Measurements from ENCODE around the gene FRS2.
A peak's percentile ranks its signal among the peaks of the same experiment; 100 is the strongest.
"Not testable (repeated sequence)": the region's sequence is repeated elsewhere in the genome, so short reads cannot be mapped to it uniquely, and the experiment has no call there.

The FRS2 gene, protein sequence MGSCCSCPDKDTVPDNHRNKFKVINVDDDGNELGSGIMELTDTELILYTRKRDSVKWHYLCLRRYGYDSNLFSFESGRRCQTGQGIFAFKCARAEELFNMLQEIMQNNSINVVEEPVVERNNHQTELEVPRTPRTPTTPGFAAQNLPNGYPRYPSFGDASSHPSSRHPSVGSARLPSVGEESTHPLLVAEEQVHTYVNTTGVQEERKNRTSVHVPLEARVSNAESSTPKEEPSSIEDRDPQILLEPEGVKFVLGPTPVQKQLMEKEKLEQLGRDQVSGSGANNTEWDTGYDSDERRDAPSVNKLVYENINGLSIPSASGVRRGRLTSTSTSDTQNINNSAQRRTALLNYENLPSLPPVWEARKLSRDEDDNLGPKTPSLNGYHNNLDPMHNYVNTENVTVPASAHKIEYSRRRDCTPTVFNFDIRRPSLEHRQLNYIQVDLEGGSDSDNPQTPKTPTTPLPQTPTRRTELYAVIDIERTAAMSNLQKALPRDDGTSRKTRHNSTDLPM

DNA sequence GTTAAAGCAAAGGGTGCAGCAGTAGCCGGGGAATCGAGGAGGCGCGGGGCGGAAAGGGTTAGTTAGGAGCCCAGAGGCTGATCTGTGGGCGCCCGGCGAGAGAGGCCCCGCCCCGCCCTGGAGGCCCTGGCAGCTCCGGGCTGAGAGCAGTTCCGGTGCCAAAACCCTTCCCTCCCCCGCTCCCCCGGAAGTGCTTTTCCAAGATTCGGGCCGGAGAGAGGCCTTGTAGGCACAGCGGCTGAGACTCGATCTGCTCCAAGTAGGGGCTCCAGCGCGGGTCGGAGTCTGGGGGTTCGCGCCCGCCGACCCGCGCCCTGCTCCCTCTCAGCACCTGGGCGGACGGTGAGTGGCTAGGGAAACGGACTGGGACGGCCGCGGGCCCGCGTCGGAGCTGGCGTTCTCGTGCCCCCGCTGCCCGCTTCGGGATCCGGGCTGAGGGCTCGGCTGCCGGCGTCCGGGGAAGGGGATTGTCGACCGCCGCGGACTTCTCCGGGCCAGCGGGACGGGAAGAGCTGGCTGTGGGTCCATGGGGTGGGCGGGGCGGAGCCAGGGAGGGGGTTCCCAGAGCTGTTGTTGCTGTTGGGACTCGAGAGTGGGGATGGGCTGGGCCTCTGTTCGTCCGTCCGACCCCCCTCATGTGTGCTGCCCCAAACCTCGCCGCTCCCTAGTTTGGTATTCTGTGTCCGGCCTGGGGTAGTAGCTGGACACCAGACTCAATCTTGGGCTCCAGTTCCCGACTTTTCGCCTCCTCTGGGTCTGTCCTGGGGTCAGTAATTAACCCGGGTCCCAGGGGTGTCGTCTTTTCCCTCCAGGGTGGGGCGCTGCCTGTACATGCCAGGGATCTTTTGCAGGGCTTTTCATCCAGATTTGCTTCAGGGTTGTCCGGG is at the start of gene FRS2:
Gene FRS2 (plus strand): TSS at position 200 of the 887 bp plus-strand sequence. CDS start 98,643 bp downstream, outside the sequence.
- peak; percentile 91 for DNase-seq

DNA sequence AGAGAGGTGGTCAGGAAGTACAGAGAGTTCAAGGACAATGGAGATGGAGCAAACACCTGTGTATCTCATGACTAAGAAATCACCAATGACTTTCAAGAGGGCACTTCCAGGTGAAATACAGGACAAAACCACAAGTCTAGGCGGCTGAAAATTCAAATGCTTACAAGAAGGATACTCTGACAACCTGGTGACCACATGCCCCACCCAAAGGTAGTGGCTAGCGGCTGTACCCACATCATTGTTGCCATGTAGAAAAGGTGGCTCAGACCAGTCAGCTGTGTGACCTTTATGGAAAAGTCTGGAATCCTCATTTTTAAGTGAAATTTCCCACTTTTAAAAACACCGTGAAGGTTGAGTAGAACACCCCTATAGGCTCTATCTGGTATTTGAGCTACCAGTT is 48.6 kb upstream of the FRS2 start:
- no peak for DNase-seq

DNA sequence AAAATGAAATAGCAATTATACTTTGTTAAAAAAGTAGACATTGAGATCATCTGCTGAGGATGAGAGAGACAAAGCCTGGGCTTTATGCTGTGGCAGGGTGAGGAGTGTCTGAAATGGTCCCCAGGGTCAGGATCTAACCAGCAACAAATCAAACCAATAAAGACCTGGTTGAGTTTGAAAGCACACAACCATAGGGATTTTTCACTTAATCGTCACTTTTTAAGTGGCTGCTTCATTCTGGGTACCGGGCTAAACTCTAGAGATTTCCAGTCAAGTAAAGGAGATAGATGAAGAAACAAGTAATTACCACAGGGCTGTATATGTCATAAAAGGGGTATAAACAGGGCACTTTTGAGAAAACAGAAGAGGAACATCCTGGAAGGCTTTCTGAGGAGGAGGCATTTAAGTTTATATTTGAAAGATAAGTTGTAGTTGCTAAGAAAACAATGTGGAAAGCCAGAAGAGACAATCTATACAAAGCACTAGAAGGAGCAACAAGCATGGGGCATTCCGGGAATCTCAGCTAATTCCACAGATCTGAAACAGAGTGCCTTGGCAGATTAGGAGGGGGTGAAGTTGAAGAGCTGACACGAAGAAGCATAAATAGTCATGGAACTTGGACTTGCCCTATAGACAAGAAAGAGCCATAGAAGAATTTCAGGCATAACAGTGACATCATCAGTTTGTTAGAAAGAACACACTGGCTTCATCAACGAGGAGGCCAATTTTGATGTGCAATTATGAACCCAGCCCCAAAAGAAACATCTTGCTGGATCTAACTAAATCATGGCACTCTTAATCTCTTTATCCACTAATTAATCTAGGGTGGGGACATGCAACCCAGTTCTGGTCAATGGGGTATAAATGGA is 46.9 kb upstream of the FRS2 start:
- no peak for DNase-seq

DNA sequence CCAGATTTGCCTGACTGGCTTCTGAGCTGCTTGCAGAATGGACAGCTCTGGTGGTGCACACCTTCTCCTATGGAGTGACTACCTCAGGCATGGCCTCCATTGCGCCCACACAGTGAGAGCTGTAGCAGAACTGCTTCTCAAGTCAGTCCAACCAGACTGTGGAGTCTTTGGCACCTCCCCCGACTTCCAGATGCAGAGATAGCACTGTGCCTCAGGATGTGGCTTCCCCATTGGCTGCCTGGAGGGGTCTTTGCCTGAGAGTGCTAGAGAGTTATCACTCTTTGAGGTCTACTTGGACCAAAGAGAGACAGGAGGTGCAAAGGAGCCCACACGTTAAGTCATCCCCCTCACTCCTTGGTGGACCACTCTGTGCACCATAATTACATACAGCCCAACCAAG is 44.8 kb upstream of the FRS2 start:
- DNase-seq = no peak

DNA sequence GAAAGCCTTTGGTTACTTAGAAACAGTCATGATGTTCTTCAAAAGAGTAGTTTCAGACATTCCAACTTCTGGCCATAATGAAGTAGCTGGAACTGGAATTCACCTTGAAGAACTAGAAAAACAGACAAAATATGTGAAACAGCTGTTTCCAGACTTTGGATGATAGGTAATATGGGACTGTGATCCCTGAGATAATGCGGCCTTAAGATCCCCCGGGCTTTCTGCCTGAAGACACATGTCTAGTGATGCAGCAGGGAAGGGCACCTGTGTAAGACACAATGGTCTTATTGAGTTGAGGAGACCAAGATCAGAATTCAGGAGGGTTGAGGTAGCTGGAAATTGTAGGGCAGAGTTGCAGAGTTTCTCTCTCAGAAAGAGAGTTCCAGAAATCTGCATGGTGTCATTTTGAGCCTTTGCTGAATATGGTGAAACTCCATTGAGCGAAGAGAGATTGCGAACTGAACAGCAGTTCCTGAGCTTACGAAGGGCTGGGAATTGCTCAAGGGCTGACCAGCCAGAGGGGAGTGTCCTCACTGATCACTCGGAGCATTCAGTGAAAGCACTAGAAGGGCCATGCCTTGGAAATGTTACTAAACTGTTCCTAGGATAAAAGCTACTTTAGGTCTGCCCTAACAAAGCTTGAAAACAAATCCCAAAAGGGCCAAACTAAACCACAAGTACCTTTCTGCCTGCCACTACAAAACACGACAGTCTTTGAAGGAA is 41.7 kb upstream of the FRS2 start:
- DNase-seq = no peak

DNA sequence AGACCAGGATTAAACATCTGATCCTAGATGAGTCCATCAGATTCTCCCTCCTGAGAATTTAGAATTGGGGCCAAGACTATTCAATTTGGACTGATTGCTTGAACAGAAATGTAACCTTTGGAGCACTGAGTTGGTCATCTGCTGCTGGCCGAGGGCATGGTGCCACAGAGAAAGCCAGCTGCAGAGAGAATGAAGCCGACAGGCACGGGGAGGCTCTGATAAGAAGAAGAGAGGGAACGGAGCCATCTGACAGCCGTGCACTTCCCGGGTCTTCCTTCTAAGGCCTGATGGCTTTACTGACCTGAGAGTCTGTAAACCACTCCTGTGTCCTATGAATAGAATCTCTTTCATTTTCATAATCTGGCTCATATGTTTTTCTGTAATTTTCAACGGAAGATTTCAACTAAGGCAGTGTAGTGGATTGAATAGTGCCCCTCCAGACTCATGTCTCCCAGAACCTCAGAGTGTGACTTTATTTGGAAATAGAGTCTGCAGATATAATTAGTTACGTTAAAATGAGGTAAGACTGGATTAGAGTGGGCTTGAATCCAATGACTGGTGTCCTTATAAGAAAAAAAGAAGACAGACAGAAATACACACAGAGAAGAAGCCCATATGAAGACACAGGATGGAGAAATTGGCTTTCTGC is 39.1 kb upstream of the FRS2 start:
- no peak for DNase-seq

DNA sequence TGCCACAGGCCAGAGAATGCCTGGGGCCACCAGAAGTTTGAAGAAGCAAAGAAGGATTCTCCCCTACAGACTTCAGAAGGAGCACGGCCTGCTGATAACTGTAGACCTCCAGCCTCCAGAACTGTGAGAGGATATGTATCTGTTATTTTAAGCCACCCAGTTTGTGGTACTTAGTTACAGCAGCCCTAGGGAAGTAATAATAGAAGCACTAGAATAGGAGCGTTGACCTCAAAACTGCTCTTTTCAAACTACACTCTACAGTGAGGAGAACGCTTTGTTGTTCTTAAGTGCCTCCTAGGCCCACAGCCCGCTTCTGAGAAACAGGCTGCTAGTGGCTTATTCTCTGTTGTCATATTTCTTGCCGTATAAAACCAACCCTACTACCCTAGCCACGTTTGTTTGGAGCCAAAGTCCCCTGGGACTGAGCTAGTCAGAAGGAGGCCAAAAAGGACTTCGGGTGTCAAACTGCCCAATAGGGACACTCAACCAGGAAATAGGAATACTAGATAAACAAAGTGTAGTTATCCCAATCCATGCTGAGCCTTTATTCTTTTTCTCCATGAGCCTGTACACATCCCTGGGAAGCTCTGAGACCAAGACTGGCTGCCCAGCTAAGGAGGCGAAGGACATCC is 38.5 kb upstream of the FRS2 start:
- no peak for DNase-seq

DNA sequence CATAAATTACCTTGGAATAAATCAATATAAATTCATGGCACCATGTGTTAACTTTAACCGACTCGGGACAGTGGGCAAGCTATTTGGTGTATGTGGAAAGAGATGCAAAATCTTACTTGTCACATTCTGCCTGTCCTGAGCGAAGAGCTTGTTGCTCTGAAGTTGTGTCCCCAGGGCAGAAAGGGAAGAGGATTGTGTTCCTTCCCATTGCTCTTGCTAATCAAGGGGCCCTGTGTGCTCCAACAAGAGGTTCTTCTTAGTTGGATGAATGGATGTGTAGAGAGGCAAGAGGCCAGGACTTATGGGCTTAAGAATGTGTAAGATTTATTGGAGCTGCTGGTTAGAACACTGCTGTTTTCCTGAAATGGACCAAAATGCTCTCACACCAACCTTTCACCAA is 36.5 kb upstream of the FRS2 start:
- DNase-seq = no peak

DNA sequence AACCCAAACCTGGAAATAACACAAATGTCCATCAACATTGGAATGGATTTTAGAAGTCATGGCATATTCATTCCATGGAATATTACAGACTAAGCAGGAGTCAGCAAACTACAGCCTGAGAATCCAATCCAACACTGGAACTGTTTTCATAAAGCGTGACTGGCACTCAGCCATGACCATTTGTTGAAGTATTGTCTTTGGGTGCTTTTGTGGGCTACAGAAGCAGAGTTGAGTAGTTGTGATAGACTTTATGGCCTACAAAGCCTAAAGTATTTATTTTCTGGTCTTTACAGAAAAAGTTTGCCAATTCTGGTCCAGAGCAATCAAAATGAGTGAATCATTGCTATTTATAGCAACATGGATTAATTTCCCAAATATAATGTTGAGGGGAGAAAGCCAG is 34.5 kb upstream of the FRS2 start:
- DNase-seq = peak; percentile 67

DNA sequence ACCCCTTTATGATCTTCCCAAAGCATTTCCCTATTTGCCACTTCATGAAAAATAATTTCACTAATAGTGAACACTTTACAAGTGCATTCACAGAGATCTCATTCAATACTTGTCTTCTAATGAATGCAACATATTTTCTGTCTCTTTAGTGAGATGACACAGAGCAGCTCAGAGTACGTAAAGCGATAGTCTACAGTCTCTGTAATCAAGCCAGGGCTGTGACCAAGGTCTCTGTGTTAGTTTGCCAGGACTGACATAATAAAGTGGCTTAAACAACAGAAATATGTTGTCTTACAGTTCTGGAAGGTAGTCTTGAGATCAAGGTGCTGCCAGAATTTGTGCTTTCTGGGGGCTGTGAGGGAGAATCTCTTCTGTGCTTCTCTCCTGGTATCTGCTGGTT is 33.1 kb upstream of the FRS2 start:
- DNase-seq = no peak

DNA sequence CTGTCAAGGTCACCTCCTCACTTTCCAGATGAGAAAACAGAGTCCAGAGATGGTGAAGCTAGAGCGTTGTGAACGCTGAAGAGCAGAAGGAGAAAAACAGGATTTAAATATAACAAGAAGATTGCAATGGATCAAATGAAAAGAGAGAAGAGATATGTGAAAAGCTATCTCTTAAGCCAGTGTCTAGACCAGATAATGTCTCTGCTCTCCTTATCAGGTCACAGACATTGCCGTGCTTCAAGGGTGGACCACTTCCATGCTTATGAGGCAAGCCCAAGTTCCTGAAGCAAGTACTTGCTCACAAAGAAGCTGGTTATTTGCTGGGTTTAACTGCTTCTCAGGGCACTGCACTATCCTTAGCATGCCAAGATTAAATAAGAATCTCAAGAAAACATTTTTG is 31.6 kb upstream of the FRS2 start:
- DNase-seq = no peak

DNA sequence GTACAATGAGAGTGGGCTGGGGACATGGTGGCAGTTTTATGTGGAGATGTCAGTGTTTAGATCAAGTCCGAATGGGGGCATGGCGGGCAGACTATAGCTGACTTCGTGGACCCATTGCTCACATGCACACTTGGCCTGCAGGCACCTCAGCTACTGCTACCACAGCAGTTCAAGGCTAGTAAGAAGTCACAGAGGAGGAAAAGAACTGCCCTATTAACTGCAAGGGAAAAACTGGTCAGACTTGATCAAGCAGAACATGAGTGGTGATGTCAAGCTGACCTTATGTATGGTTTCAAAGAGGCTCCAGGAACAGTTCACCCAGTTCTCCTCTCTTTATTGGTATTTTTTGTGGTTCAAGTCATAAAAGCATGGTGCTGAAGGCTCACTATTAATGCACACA is 30.2 kb upstream of the FRS2 start:
- DNase-seq = no peak

DNA sequence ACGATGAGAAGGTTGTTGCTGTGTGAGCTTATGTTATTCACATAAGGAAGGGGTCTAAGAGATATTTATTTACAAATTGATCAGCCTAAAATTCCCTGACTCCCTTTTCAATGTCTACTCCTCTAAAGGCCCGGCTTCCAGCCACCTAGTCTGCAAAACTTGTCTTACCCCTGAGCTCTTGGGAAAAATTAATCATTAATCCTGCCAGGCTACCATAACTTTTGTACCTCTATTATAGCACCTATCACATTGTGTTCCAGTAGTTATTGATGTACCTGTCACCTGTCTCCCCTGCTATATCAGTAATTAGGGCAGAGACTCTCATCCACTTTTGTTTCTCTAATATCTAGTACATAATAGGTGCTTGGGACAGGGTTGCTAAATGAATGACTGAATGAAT is 29.3 kb upstream of the FRS2 start:
- DNase-seq = no peak

DNA sequence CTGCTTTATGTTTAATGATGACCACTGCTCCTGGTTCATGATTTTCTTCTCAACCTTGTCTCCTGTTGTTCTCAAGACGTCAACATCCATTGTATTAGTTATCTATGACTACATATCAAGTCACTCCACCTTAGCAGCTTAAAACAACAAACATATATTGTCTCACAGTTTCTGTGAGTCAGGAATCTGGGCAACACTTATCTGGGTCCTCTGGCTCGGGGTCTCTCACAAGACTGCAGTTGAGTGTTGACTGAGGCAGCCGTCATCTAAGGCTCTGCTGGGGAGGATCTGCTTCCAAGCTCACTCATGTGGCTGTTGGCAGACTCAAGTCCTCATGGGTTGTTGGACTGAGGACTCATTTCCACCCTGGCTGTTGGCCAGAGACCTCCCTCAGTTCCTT is 27.3 kb upstream of the FRS2 start:
- DNase-seq = peak; percentile 20

DNA sequence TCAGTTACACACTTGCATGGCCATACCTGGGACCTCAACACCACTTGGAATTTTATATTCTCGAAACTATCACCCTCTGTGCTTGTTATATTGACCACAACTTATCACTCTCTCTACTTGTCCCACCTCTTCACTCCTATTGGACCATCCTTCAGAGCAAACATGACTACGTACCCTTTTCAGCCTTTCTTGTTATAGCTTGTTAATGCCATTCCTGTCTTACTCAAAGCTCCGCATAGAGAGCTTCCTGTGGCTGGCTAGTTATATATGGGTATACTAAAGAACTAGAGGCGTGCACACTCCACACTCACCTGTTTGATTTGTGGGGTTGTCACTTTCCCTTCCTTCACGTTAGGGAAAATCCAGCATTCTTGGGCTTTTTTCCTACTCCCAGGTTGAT is 26.3 kb upstream of the FRS2 start:
- DNase-seq = no peak

DNA sequence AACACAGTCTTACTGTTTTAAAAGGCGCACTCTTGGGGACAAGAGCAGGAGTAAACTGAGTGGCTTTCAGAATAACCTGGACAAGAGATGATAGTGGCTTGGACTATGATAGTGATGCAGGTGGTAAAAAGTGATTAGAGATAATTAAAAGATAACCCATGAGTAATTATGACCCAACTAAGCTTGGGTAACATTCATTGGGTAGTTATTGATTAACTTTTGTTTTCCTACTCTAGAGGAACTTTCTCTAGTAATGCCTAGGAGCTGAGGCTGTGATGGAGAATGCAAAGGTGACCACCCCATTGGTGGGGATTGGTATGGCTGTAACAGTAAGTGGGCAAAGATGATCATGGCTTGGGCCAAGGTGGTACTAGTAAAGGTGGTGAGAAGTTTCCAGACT is 22.3 kb upstream of the FRS2 start:
- no peak for DNase-seq

DNA sequence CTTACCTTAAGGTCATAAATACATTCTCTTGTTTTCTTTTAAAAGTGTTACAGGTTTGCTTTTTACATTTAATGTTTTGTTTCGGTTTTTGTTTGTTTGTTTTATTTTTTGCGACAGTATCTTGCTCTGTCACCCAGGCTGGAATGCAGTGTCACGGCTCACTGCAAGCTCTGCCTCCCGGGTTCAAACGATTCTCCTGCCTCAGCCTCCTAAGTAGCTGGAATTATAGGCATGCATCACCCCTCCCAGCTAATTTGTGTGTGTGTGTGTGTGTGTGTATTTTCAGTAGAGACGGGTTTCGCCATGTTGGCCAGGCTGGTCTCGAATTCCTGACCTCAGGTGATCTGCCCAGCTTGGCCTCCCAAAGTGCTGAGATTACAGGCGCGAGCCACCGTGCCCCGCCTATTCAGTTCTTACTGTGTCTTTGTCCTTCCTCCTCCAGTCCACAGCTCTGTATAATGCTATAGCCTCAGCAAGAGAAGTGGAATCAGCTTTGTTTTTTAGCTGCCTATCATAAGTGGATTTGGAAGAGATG is 17.5 kb upstream of the FRS2 start:
- DNase-seq = not testable (repeated sequence)

DNA sequence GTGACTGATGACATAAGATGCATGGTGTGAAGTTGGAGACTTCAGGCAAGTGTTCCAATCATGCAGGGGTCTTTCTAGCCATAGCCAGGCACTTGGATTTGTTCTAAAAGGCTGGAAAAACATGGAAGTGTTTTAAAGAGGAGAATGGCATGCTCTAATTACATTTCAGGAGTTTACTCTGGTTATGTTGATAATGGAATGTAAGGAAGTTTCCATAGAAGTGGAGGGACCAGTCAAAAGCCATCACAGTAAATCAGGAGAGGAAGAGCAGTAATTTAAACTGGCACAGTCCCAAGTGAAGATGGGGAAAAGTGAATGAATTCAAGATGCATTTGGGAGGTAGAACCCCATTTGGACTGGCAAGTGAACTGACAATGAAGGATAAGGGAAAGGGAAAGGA is 13.9 kb upstream of the FRS2 start:
- no peak for DNase-seq

DNA sequence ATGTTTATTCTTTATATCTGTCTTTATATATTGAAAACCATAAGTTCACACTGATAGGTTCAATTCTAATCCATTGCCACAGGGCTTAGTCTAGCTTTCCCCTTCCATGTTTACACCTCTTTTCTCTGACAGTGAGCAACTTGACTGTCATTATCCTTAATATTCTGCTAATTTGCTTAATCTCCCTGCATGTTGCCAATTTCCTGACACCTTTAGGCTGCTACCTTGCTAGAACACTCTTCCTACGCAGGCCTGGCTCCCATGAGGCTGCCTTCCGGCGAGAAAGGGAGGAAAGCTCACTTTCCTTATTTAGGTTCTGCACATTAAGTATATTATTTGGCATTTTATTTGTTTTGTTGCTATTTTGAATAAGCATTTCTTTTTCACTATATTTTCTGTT is 12.8 kb upstream of the FRS2 start:
- DNase-seq = no peak

DNA sequence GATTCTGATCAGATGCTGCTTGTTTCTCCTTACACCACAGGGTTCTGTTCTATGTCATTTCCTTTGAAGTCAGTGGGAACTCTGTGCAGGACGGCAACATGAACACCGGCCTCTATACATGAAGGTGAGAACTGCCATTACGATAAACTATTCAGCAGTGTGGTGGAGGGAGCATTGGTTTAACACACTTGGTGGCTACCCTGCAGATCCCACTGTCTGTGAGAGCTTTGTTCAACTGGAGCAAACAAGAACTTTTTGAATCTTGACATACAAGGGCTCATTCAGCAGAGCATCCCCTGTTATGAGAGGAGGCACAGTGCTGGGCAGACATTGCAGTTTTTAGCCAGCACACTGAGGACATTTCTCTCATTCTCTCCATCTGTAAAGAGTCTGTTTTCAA is 10.7 kb upstream of the FRS2 start:
- no peak for DNase-seq

DNA sequence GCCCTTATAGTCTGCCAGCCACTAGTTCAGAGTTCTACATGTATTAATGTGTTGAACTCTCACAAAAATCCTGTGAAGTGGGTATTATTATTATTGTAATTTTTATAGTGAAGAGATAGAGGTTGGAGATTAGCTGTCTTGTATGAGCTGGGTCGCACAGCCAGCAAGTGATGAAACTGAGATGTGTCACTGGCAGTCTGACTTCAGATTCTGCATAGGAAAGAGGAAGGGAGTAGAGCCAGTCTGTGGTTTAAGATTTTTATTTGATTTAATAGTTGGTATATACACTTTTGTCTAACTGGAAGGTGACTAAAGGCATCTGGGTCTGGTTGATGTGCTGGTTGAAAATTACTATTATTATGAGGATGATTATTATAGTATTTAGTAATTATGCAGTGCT is 5.8 kb upstream of the FRS2 start:
- DNase-seq = no peak
